HG02763 (cell line): ENCODE data around the gene SYN1.
A peak's percentile ranks its signal among the peaks of the same experiment; 100 is the strongest.

Experiments used
- ATAC-seq: cut with Tn5 transposase; IDR thresholded peaks from one replicate; pipeline ENCODE4 v1.9.1; 2021; ENCODE audit warnings: mild to moderate bottlenecking, moderate library complexity; ENCODE audit not compliant: unreplicated experiment

The SYN1 gene

DNA sequence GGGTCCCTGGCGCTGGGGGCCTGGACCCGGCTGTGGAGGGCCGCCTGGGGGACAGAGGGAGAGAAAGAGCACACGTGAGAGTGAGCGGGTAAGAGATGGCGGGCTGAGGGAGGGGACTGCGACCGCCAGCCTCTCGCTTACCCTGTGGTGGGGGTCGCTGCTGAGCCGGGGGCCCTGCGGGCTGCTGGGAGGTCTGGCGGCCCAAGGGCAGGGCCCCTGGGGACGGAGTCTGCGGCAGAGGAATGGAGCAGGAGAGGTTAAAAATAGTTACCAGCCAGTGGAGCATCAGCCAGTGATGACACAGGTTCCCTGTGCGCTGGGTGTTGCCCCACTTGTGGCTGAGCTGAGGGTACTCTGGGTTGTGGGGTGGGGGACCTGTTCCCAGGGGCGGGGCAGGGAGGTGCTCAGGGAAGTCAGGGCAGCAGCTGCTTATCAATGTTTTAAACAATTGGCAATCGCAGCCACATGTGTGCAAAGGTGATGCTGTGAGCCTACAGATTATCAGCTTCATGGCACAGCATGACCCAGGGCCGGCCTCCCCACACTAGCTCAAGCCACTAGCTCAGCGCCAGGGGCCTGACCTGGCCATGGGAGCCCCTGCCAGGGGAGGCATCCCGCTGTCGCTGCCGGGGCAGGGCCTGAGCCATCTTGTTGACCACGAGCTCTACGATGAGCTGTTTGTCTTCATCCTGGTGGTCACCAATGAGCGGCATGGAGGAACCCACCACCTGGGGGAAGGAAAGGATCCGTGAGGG is 44.9 kb downstream of the SYN1 start:
- no peak for ATAC-seq

DNA sequence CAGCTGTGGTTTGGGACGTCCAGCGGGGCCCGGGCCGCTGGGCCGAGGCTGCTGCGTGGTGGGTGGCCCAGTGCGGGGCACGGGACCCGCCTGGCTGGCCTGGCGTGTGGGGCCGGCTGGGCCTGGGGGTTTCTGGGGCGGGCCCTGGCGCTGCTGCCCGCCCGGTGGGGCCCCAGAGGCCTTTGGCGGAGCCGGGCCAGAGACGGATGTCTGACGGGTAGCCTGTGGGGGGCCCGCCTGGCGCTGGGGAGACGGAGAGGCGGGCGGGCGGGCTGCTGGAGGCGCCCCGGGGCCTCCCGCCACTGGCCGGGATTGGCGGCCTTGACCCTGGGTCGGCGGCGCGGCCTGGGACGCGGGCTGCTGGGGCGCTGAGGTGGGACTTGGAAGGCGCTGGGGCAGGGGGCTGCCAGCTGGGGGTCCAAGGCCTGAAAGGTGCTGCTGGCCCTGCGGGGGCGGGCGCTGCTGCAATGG is 45.5 kb downstream of the SYN1 start:
- ATAC-seq: no peak

DNA sequence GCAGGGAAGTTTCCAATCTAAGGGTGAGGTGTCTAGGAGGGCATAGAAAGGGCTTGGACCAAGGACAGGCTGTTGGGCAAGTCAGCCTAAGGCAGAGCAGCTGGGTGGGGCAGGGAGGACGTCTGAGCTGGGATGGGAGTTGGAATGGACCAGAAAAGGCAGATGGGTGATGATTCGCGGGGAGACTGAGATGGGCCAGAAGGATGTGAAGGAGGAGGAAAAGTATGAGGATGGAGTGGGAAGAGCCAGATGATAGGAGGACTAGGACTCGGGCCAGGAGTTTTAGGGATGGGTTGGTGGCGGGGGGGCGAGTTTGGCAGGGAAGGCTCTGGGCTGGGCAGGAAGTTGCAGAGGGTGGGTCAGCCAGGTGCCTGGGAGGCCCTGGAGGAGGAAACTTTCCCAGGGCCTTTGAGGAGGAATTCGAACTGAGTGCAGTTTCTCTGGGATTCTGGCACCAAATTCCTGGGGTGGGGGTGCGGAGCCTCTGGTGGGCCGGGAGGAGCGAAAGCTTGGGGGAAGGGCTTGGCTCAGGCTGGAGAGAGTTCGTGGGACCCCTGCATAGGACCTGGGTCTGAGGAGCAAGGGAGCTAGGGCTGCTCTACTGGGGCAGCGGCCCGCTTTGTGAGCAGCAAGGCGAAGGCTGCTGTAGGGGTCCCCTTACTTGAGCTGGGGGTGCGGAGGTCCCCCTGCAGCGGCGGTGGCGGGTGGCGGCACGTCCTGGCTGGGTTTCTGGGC is 46.1 kb downstream of the SYN1 start:
- ATAC-seq: no peak

DNA sequence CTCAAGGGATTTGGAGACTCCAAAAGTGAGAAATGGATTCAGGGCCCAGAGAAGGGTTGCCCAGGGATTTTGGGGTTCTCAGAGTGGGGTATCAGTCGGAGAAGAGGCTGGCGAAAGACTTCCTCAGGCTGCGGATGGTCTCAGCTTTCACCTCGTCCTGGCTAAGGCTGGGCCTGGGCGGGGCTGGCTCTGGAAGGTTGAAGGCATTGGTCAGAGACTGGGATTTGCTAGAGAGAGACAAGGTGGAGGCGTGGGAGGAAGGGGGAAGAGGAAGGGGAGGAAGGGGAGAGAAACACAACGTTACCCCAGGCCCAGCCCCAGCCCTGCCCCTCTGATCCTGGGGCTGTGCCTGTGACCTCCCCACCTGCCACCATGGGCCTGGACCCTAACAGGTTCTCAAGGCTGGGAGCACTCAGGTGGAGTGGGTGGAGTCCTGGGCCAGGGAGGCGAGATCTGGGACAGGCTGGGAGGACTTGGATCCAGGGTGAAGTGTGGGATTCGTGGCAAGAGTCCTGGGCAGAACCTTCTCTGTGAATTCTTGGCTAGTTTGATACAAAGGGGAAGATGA is 46.8 kb downstream of the SYN1 start:
- no peak for ATAC-seq

DNA sequence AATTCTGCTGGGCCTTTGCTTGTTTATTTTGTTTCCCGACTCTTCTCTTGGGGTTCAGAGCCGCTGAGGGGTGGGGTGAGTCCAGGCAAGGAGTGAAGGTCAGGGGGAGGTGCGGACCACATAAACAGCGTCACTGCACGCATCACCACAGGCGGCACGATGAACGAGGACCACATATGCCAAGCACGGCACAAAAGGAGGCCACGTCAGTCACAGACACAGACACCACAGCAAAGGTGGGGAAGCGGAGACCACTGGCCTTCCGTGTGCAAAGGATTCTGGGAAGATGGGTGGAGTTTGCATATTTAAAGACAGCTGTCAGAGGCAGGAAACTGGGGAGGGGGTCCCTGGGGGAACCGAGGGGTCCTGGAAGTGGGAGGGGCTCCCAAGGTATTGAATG is 47.8 kb downstream of the SYN1 start:
- no peak for ATAC-seq

DNA sequence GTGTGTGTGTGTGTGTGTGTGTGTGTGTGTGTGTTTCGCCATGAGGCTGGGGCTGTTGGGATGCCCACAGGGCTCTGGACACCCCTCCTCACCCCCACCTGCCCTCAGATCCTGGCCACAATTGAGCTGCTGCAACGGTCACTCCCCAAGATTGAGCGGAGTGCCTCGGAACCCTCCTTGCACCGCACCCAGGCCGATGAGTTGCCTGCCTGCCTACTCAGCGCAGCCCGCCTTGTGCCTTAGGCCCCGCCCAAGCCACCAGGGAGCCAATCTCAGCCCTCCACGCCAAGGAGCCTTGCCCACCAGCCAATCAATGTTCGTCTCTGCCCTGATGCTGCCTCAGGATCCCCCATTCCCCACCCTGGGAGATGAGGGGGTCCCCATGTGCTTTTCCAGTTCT is 48.4 kb downstream of the SYN1 start:
- ATAC-seq: no peak

DNA sequence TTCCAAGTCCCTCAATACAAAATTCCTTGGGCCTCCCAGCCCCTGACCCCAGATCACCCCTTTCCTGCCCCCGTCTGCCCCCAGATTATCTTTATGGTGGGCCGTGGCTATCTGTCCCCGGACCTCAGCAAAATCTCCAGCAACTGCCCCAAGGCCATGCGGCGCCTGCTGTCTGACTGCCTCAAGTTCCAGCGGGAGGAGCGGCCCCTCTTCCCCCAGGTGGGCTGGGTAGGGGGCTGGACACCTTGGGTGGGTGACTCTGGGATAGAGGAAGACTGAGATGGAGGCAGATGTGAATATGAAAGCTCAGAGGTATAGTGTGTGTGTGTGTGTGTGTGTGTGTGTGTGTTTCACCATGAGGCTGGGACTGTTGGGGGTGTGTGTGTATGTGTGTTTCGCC is 48.9 kb downstream of the SYN1 start:
- no peak for ATAC-seq

DNA sequence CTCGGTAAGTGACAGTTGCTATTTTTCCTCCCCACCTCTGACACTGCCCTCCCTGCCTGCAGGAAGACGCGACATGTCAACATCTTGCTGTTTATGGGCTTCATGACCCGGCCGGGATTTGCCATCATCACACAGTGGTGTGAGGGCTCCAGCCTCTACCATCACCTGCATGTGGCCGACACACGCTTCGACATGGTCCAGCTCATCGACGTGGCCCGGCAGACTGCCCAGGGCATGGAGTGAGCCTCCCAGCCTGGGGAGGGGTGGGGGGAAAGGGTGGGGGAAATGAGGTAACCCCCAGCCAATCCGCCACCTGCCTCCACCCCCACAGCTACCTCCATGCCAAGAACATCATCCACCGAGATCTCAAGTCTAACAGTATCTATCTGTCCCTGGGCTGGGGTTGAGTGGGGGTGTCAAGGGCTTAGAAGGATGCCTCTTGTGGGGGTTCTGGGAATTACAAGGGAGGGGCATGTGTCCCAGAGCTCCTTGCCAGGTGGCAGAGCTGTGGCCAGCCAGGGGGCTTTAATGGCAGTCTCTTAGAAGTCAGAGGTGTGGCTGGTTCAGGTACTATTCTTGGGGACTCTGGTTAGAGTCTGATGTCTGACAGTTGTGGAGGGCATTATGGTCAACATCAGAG is 50.9 kb downstream of the SYN1 start:
- ATAC-seq: no peak

DNA sequence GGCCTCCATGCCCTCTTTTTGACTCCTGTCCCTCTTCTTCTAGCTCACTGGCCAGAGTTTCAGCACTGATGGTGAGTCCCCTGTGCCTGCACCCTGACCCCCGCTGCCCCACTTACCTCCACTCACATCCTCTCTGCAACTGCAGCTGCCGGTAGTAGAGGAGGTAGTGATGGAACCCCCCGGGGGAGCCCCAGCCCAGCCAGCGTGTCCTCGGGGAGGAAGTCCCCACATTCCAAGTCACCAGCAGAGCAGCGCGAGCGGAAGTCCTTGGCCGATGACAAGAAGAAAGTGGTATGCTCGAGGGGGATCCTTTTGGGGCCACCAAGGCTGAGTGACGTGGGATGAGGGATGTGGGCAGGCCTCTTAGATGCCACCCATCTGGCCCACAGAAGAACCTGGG is 52.8 kb downstream of the SYN1 start:
- no peak for ATAC-seq

DNA sequence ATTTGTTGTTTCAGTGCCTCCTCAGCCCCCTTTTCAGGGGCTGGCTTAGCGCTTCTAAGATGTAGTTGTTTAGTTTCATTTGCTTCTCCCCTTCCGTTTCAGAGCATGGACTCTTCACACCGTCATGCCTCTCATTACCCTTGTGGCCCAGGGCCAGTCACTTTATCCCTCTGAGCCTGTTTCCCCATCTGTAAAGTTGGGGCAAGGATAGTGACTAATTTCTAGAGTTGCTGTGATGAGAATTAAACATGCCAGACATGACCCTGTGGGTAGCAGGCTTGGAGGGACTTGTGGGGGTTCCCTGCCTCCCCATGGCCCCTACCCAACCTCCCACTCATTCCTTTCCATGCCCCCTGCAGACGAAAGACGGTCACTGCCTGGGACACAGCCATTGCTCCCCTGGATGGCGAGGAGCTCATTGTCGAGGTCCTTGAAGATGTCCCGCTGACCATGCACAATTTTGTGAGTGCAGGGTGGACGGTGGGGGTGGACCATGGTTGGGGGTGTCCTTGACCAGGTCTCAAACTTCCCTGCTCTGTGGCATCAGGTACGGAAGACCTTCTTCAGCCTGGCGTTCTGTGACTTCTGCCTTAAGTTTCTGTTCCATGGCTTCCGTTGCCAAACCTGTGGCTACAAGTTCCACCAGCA is 55.1 kb downstream of the SYN1 start:
- no peak for ATAC-seq

DNA sequence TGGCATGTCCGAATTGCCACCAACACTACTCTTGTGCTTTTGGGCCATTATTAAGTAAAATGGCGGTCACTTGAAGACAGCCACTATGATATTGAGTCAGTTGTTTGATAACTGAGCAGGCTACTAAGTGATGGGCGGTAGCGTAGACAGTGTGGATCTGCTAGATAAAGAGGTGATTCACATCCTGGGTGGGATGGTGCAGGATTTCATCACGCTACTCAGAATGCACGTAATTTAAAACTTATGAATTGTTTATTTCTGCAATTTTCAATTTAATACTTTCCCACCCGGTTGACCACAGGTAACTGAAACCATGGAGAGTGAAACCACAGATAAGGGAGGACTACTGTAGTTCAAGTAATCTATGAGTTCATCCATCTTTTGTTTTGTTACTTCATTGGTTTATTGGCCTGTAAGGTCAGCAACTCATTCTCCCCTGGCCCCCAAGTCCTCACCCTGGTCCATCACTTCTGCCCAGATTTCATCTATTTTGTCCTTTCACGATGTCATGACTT is 55.8 kb downstream of the SYN1 start:
- ATAC-seq: no peak

DNA sequence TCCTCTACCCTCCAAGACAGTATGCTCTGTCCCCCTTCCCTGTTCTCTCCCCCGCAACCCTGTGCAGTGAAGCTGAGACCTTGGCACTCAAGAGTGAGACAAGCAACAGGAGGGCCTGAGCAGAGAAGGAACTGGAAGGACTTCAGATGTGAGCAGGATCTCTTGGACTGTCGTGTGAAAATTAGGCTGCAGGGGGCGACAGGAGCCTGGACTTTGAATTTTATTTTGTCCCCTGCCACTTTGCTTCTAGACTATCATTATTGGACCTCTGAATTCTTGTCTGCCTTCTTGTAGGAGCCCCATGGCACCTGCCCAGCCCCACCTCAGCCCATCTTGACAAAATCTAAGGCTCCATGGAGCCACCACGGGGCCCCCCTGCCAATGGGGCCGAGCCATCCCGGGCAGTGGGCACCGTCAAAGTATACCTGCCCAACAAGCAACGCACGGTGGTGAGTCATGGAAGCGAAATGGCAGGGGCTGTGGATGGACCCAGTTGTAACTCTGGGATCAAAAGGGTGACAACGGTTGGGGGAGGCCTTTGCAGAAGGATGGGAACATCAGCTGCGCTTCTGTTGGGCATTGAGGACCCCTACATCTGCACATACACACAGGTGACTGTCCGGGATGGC is 56.9 kb downstream of the SYN1 start:
- ATAC-seq: no peak

DNA sequence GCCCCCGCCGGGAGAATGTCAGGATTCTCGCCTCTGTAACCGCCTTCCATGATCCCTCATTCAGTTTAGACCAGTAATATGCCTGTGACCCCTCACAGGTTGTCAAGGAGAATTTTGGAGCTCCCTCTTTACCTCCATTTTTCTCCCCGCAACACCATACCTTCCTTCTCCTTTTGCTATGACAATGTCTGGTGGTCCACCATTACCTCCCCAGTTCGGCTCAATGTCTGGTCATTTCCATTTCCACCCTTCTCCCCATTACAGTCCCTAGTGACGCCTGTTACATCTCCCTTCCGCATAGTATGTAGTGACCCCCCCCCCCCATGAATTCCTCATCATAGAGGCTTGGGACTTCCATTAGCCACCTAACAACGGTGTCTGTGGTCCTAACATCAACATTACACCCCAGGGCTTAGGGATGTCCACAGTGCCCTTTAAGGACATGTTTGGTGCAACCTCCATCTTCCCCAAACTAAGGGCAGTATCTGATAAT is 58.0 kb downstream of the SYN1 start:
- ATAC-seq: no peak

DNA sequence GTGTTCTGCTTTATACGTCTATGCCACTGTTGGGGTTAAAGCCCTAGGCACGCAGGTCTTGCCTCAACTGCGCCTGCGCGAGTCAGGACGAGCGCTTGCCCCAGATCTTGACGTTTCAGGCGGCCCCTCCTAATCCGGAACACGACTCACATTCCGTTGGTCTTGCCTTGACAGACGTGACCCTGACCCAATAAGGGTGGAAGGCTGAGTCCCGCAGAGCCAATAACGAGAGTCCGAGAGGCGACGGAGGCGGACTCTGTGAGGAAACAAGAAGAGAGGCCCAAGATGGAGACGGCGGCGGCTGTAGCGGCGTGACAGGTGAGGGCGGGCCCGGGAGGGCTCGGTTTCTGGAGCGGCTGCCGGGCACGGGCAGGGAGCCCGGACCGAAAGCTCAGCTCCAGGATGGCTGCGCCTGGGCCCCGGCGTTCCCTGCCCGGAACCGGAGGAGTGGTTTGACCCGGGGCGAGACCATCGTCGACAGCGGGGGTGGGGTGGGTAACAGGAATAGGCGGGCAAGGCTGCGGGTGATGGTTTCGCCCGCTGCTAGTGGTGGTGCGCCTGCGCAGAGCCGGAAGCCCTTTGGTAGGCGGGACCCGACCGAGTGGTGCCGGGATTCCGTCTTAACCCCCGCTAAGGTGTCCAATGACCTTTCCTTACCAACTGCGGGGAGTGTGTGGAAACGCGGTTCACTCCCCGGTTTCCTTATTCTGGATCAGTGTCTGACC is 58.6 kb downstream of the SYN1 start, which contains the start of gene ARAF:
ARAF (plus strand) TSS at position 272 of the 725 bp plus-strand sequence. CDS start 1,763 bp downstream, outside the sequence.
- ATAC-seq: peak; percentile 80

DNA sequence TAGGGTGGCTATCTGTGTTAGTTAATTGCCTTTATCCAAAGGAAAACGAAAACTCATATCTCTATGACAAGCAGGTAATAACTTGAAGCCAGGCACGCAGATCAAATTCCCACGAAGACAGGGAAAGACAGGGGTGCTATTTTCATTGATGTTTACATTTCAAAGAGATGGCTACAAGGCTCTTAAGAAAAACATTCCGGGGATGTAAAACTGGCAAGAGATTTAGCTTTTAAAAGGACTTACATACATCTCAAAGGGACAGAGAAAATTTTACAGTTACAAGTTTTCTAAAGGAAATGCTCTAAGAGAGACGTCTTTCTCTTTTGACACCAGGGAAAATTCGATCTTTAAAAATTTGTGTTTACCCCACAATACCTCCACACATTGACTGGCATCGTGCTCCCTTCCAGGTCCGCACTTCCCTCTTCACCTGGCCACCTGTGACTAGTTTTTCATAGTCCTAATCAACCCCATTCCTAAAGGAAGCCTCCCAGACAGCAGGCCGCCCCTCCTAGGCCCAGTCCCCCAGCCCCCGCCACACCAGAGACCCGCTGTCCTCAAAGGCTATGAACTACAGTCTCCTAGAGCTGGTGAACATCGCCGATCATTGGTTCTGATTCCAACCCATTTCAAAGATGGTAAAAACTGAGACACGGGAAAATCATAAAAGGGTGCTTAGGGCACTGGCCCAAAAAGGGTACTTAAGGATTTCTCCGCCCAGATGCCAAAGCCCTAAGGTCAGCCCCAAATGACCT is 59.3 kb downstream of the SYN1 start:
- ATAC-seq: no peak

DNA sequence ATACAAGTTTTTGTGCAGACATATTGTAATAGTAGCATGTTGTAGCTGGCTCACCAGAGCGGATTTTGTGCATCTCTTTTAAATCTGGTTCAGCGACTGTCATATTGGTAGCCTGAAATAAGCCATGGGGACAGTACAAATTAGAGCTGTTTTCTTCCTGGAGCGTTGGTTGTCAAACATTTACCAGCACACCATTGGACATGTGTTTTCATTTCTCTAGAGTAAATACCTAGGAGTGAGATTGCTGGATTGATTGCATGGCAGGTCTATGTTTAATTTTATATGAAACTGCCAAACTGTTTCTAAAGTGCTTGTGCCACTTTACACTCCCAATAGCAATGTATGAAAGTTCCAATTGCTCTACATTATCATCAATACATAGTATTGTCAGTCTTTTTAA is 61.2 kb downstream of the SYN1 start:
- no peak for ATAC-seq

DNA sequence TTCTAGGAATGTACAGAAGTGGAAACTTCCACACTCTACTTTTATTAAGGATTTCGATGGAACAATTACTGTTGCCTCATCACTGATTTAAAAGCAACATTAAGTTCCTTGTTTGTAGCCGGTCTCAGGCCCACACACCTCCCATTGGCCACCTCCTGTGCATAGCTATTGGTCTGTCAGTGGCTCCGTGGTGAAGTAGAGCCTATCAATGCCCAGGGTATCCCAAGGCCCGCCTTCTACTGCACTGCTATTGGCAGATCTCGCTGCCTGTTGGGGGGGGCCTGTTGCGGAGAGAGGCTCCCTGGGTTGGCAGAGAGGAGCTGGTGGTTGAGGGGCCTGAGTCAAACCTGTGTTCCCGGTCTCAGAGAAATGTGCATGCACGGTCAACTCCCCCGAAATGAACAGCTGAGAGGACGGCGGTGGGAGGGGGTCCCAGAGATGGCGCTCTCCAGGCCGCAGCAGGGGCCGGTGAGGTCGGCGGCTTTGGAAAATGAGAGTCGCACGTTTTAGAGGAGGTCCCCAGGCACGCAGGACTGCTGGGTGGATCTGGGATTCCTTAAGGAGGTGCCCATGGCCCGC is 63.5 kb downstream of the SYN1 start:
- peak; percentile 92 for ATAC-seq

DNA sequence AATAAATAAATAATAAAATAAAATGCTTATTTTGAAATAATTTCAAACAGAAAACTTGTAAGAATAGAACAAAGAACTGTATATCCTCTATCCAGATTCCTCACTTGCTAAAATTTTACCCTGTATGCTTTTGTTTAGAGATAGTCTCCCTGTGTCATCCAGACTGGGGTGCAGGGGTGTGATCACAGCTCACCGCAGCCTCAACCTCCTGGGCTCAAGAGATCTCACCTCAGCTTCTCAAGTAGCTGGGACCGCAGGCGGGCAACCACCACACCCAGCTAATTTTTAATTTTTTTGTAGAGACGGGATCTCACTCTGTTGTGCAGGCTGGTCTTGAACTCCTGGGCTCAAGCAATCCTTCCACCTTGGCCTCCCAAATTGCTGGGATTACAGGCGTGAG is 76.2 kb downstream of the SYN1 start:
- ATAC-seq: no peak
